ENCODE results near the gene MGST3.

DNA sequence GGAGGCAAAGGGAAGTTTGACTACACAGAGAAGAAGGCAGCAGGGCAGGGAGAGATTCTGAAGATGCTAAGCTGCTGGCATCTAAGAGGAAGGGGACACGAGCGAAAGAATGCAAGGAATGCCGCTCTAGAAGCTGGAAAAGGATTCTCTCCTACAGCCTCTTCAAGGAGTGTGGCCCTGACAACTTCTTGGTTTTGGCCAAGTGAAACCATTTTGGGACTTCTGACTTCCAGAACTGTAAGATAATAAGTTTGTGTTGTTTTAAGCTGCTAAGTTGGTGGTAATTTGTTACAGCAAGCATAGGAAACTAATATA lies 28.5 kb downstream of the MGST3 start:
- TF ChIP-seq CTCF (IDR thresholded peaks at IDR 0.05) (no peak), POLR2A (IDR thresholded peaks at IDR 0.05) (no peak)
